Measurements from ENCODE around the gene PPP1R12B.
"Not testable (repeated sequence)": the region's sequence is repeated elsewhere in the genome, so short reads cannot be mapped to it uniquely, and the experiment has no call there.

Gene PPP1R12B

GRCh38 chr1:202620036-202620435, 271.5 kb downstream of the PPP1R12B start:
- not testable (repeated sequence) for DNase-seq

- DNase-seq, result no peak
These were observed 272.9 kb downstream of the PPP1R12B start for GRCh38 chr1:202621446-202621845.

GRCh38 chr1:202622388-202622787, 273.9 kb downstream of the PPP1R12B start:
- DNase-seq, result no peak

- no peak for DNase-seq
These were observed 274.6 kb downstream of the PPP1R12B start for GRCh38 chr1:202623075-202623474.

GRCh38 chr1:202623476-202623875, 275.0 kb downstream of the PPP1R12B start:
- DNase-seq, result not testable (repeated sequence)

GRCh38 chr1:202624088-202624780, 275.7 kb downstream of the PPP1R12B start:
- no peak for DNase-seq

GRCh38 chr1:202624781-202625108, 276.2 kb downstream of the PPP1R12B start:
- DNase-seq, result no peak

- peak; percentile 90 for DNase-seq
These were observed 277.2 kb downstream of the PPP1R12B start for GRCh38 chr1:202625416-202626360.

- DNase-seq, result not testable (repeated sequence)
These were observed 278.5 kb downstream of the PPP1R12B start for GRCh38 chr1:202627036-202627435.

GRCh38 chr1:202627841-202628565, 279.5 kb downstream of the PPP1R12B start:
- no peak for DNase-seq

- DNase-seq, result no peak
These were observed 280.2 kb downstream of the PPP1R12B start for GRCh38 chr1:202628646-202629215.

GRCh38 chr1:202629257-202629811, 280.8 kb downstream of the PPP1R12B start:
- peak; percentile 75 for DNase-seq

GRCh38 chr1:202630096-202630495, 281.6 kb downstream of the PPP1R12B start:
- not testable (repeated sequence) for DNase-seq

- DNase-seq, result no peak
These were observed 282.0 kb downstream of the PPP1R12B start for GRCh38 chr1:202630541-202630940.

- no peak for DNase-seq
These were observed 282.8 kb downstream of the PPP1R12B start for GRCh38 chr1:202631076-202631923.

- no peak for DNase-seq
These were observed 283.7 kb downstream of the PPP1R12B start for GRCh38 chr1:202632241-202632640.

GRCh38 chr1:202636171-202636570, 287.7 kb downstream of the PPP1R12B start:
- not testable (repeated sequence) for DNase-seq

GRCh38 chr1:202637321-202638018, 289.0 kb downstream of the PPP1R12B start:
- DNase-seq, result not testable (repeated sequence)

GRCh38 chr1:202638019-202638700, 289.7 kb downstream of the PPP1R12B start:
- no peak for DNase-seq

- DNase-seq, result not testable (repeated sequence)
These were observed 290.3 kb downstream of the PPP1R12B start for GRCh38 chr1:202638701-202639305.

All from hematopoietic multipotent progenitor cell treated with erythropoietin and hydrocortisone succinate and interleukin-3 and kit ligand, for 4 days (in vitro differentiated cells).